Endothelial cell of umbilical vein (primary cell): ENCODE data around the gene SLC35F3. TPM values are rescaled to one million over a fixed set of nuclear protein-coding genes. Genes with fewer than 3 reads are reported as not detected.

Experiments used
- BruUV-seq: library from RNA; stranded (reverse); fragments of 400-500 nt; replicated peaks from 2 replicates; lab custom pipeline; 2021; lab: Mats Ljungman, UMichigan
- CTCF ChIA-PET: fragments of 300-600, 350-600 bp; sonication (Branson Sonifier 250); formaldehyde crosslinking; loops from one replicate; lab custom pipeline; 2021; ENCODE audit warnings: antibody characterized with exemption, inconsistent platforms; lab: Charles Lee
- POLR2A ChIA-PET: fragments of 300-600, 350-600 bp; sonication (Branson Sonifier 250); formaldehyde crosslinking; loops from one replicate; lab custom pipeline; 2021; ENCODE audit warnings: antibody characterized with exemption, inconsistent platforms; lab: Charles Lee
- DNase-seq: peaks from one replicate; pipeline ENCODE4 v3.0.0-alpha.2; 2011; ENCODE audit warnings: low read depth, low spot score
- FAIRE-seq: peaks from 2 replicates; lab custom pipeline; 2011; peaks lifted over from hg19 to GRCh38; lab: Jason Lieb, UNC
- H2AFZ ChIP-seq: 2 replicates; pipeline ENCODE4 v1.6.0; 2012; ENCODE audit warnings: low read depth, low read length, control low read depth, inconsistent platforms
- H3K27ac ChIP-seq: 2 replicates; pipeline ENCODE4 v1.5.1; 2011; ENCODE audit warnings: low read depth, mild to moderate bottlenecking, control low read depth, low read length, moderate library complexity; ENCODE audit not compliant: insufficient read depth
- H3K27me3 ChIP-seq, 2 experiments: 2 replicates each; pipeline versions ENCODE4 v1.6.0 to v1.6.1; 2011; ENCODE audit warnings: low read length in 2 of 2, mixed read lengths in 1 of 2; ENCODE audit not compliant: control insufficient read depth in 2 of 2, insufficient read depth in 2 of 2
- H3K36me3 ChIP-seq, 2 experiments: 2 replicates in 1 of 2; 3 replicates in 1 of 2; pipeline ENCODE4 v1.5.1; 2011; ENCODE audit warnings: low read length in 2 of 2, mild to moderate bottlenecking in 1 of 2, moderate library complexity in 1 of 2; ENCODE audit not compliant: control insufficient read depth in 2 of 2, insufficient read depth in 2 of 2; ENCODE audit errors: extremely low read depth in 1 of 2
- H3K4me1 ChIP-seq: 3 replicates; pipeline ENCODE4 v1.5.1; 2011; ENCODE audit warnings: mild to moderate bottlenecking, low read length; ENCODE audit not compliant: control insufficient read depth, insufficient read depth; ENCODE audit errors: extremely low read depth
- H3K4me2 ChIP-seq: 2 replicates; pipeline ENCODE4 v1.6.1; 2011; ENCODE audit warnings: low read length, control low read depth, mixed read lengths; ENCODE audit not compliant: insufficient read depth
- H3K4me3 ChIP-seq, 3 experiments: fragments of 200-600 bp in 1 of 3; sonication (generic), shearing (Covaris generic) in 1 of 3; replicated peaks in 1 of 3; 2 replicates each; pipeline ENCODE4 v1.5.1; 2011 to 2016; ENCODE audit warnings: control low read depth in 3 of 3, low read length in 3 of 3, mild to moderate bottlenecking in 2 of 3, inconsistent platforms in 1 of 3, low read depth in 1 of 3, moderate library complexity in 1 of 3; ENCODE audit not compliant: insufficient read depth in 1 of 3
- H3K79me2 ChIP-seq: 2 replicates; pipeline ENCODE4 v1.6.0; 2012; ENCODE audit warnings: low read length, inconsistent platforms; ENCODE audit not compliant: control insufficient read depth, insufficient read depth
- H3K9ac ChIP-seq: replicated peaks from 2 replicates; pipeline ENCODE3; 2011; ENCODE audit warnings: low read length, control low read depth; ENCODE audit not compliant: insufficient read depth; ENCODE audit errors: extremely low read depth
- H3K9me1 ChIP-seq: replicated peaks from 3 replicates; pipeline ENCODE4 v1.6.0; 2011; ENCODE audit warnings: mild to moderate bottlenecking, low read length; ENCODE audit not compliant: control insufficient read depth, insufficient read depth; ENCODE audit errors: extremely low read depth
- H3K9me3 ChIP-seq: replicated peaks from 2 replicates; pipeline ENCODE4 v1.5.1; 2012; ENCODE audit warnings: low read length, inconsistent platforms; ENCODE audit not compliant: control insufficient read depth, insufficient read depth
- H4K20me1 ChIP-seq: replicated peaks from 2 replicates; pipeline ENCODE3; 2011; ENCODE audit warnings: mild to moderate bottlenecking, low read length; ENCODE audit not compliant: control insufficient read depth, insufficient read depth; ENCODE audit errors: extremely low read depth
- EZH2 ChIP-seq: IDR thresholded peaks from 2 replicates; pipeline ENCODE4 v1.6.1; 2012; ENCODE audit warnings: borderline replicate concordance, low read depth, mild to moderate bottlenecking, moderate library complexity, low read length, inconsistent platforms; ENCODE audit not compliant: severe bottlenecking
- FOS ChIP-seq: IDR thresholded peaks from 2 replicates; pipeline ENCODE4 v1.6.1; 2011; ENCODE audit warnings: mild to moderate bottlenecking, low read length, moderate library complexity, borderline replicate concordance; ENCODE audit not compliant: insufficient read depth
- GATA2 ChIP-seq: IDR thresholded peaks from 2 replicates; pipeline ENCODE4 v1.7.0; 2011; ENCODE audit warnings: low read depth, mild to moderate bottlenecking, moderate library complexity, mixed read lengths, low read length; ENCODE audit not compliant: insufficient read length, insufficient read depth
- JUN ChIP-seq: IDR thresholded peaks from 2 replicates; pipeline ENCODE4 v1.6.1; 2011; ENCODE audit warnings: borderline replicate concordance, low read depth; ENCODE audit not compliant: insufficient read length, insufficient read depth
- MYC ChIP-seq: IDR thresholded peaks from one replicate; pipeline ENCODE4 v1.6.1; 2011; ENCODE audit warnings: mild to moderate bottlenecking, low read depth, low read length
- POLR2A ChIP-seq: IDR thresholded peaks from 2 replicates; pipeline ENCODE4 v1.6.1; 2012; ENCODE audit warnings: low read depth, mild to moderate bottlenecking, control low read depth, low read length
- POLR2AphosphoS5 ChIP-seq: IDR thresholded peaks from 2 replicates; pipeline ENCODE4 v1.6.1; 2012; ENCODE audit warnings: low read depth, mild to moderate bottlenecking, control low read depth, low read length, moderate library complexity; ENCODE audit not compliant: insufficient read depth
- dilution Hi-C: fragments of 300-500 bp; cut with MboI; formaldehyde crosslinking; loops from one replicate; pipeline ENCODE4 v1.15.0; 2019; ENCODE audit warnings: low sequenced_read_pairs; ENCODE audit not compliant: extremely low pct_ligation_motif_present
- intact Hi-C: fragments of 100-400 bp; cut with micrococcal nuclease; formaldehyde crosslinking; loops from one replicate; pipeline ENCODE4 v1.10.0; 2022
- polyA plus RNA-seq, 4 experiments: library from polyadenylated mRNA; depleted of rRNA in 3 of 4; stranded (reverse) in 3 of 4; unstranded in 1 of 4; fragments of >200 nt; gene quantifications; 2 replicates each; pipeline versions ENCODE4 v1.2.1 to v1.2.3, GENCODE V29; 2011 to 2012; ENCODE audit warnings: missing spikeins in 1 of 4
- total RNA-seq: library from RNA; stranded (reverse); gene quantifications from 2 replicates; pipeline ENCODE4 v1.2.3, GENCODE V29; 2021
- TF ChIP-seq, protein P1 (sequence below): IDR thresholded peaks from 2 replicates; pipeline ENCODE4 v1.6.1; 2011; ENCODE audit not compliant: insufficient read depth, insufficient read length
- TF ChIP-seq, protein P2 (sequence below), 2 donors: IDR thresholded peaks; 1 replicate in 1 of 2; 2 replicates in 1 of 2; pipeline ENCODE4 v1.5.1; 2011; ENCODE audit warnings: low read length in 2 of 2, mild to moderate bottlenecking in 2 of 2, moderate library complexity in 2 of 2, control low read depth in 1 of 2, inconsistent platforms in 1 of 2, low read depth in 1 of 2; ENCODE audit not compliant: insufficient read depth in 1 of 2; ENCODE audit errors: extremely low read depth in 1 of 2

The SLC35F3 gene
- total and polyA plus RNA-seq, 2 donors (not counting 3 experiments of a cell fraction or from before 2014, with no cell fraction given), result not detected

GRCh38 chr1:234270093-234270492 lies 365.6 kb downstream of the SLC35F3 start:
- Histone ChIP-seq H3K79me2 (no peaks in the 10 kb centered on the region), H3K9ac (no peak overlapping the region), H3K27ac (no peak overlapping the region), H3K4me2 (no peak overlapping the region), H3K4me3 (no peak overlapping the region), H3K9me1 (no peaks in the 10 kb centered on the region), H3K27me3 (no peaks in the 10 kb centered on the region), H3K36me3 (no peaks in the 10 kb centered on the region), H3K4me1 (no peaks in the 10 kb centered on the region), H2AFZ (no peak overlapping the region), H3K9me3 (no peaks in the 10 kb centered on the region), H4K20me1 (no peaks in the 10 kb centered on the region)
- CTCF ChIA-PET, result interaction anchor here (1.2 kb wide), 1 partner anchor 40 kb away, joined by 3 read pairs; no protein-coding TSS in a partner anchor
- dilution Hi-C loops, result no loop called here
- BruUV-seq, result no TSS peak
- intact Hi-C loops, result no loop called here
- no peak for TF ChIP-seq JUN
- no peak for TF ChIP-seq EZH2
- TF ChIP-seq FOS, result no peak
- TF ChIP-seq, protein P1, sequence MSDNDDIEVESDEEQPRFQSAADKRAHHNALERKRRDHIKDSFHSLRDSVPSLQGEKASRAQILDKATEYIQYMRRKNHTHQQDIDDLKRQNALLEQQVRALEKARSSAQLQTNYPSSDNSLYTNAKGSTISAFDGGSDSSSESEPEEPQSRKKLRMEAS, result no peak
- no peak for TF ChIP-seq GATA2
- no peak for TF ChIP-seq POLR2A
- no peak for TF ChIP-seq MYC
- no peak for TF ChIP-seq POLR2AphosphoS5
- TF ChIP-seq, protein P2, sequence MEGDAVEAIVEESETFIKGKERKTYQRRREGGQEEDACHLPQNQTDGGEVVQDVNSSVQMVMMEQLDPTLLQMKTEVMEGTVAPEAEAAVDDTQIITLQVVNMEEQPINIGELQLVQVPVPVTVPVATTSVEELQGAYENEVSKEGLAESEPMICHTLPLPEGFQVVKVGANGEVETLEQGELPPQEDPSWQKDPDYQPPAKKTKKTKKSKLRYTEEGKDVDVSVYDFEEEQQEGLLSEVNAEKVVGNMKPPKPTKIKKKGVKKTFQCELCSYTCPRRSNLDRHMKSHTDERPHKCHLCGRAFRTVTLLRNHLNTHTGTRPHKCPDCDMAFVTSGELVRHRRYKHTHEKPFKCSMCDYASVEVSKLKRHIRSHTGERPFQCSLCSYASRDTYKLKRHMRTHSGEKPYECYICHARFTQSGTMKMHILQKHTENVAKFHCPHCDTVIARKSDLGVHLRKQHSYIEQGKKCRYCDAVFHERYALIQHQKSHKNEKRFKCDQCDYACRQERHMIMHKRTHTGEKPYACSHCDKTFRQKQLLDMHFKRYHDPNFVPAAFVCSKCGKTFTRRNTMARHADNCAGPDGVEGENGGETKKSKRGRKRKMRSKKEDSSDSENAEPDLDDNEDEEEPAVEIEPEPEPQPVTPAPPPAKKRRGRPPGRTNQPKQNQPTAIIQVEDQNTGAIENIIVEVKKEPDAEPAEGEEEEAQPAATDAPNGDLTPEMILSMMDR (IDR thresholded peaks at IDR 0.05; ENCODE audit: extremely low read depth in 1 of 2, insufficient read depth in 1 of 2, low read depth in 1 of 2, low read length in 2 of 2), result no peak
- no peak for FAIRE-seq
- POLR2A ChIA-PET, result no interaction called here
- no peak for DNase-seq
